HCT116 (cell line): ENCODE results near the gene FCHSD2. TPM values are rescaled to one million over a fixed set of nuclear protein-coding genes. Genes with fewer than 3 reads are reported as not detected.
"Not testable (repeated sequence)": the region's sequence is repeated elsewhere in the genome, so short reads cannot be mapped to it uniquely, and the experiment has no call there.

Source experiments
- ATAC-seq: fragments of 200-7000 bp; cut with Tn5 transposase; 2 replicates; pipeline ENCODE4 v1.9.1; 2020; ENCODE audit warnings: mild to moderate bottlenecking, moderate library complexity
- BruUV-seq: library from RNA; stranded (reverse); fragments of 400-500 nt; replicated peaks from 2 replicates; lab custom pipeline; 2021; lab: Mats Ljungman, UMichigan
- CTCF ChIA-PET: fragments of 300-600 bp; sonication (Branson Sonifier 250); formaldehyde crosslinking; loops from one replicate; lab custom pipeline; 2021; ENCODE audit warnings: antibody characterized with exemption; lab: Charles Lee
- POLR2A ChIA-PET: fragments of 300-600, 350-600 bp; sonication (Branson Sonifier 250); formaldehyde crosslinking; loops from one replicate; lab custom pipeline; 2021; ENCODE audit warnings: antibody characterized with exemption; lab: Charles Lee
- RAD21 ChIA-PET, 2 experiments: fragments of 300-600 bp; sonication (Branson Sonifier 250); formaldehyde crosslinking; loops; one replicate each; lab custom pipeline; 2023; ENCODE audit warnings: low total read pairs in 2 of 2; ENCODE audit not compliant: uncharacterized antibody in 2 of 2, unreplicated experiment in 2 of 2, low non-redundant PET in 1 of 2; lab: Charles Lee
- DNase-seq: peaks from one replicate; pipeline ENCODE4 v3.0.0-alpha.2; 2010; ENCODE audit warnings: low read depth, low spot score
- H2AFZ ChIP-seq: fragments of 200-600 bp; shearing (Covaris generic), sonication (generic); 2 replicates; pipeline ENCODE4 v1.6.1; 2017; ENCODE audit warnings: low read depth, mixed run types, mixed read lengths, antibody characterized with exemption, low read length; ENCODE audit not compliant: poor library complexity, severe bottlenecking
- H3K27ac ChIP-seq: 2 replicates; pipeline ENCODE4 v1.5.1; 2012; ENCODE audit warnings: low read depth, low read length
- H3K27me3 ChIP-seq: fragments of 200-600 bp; sonication (generic); 2 replicates; pipeline ENCODE4 v1.6.1; 2016; ENCODE audit warnings: mixed run types, low read length, mixed read lengths; ENCODE audit not compliant: insufficient read depth
- H3K36me3 ChIP-seq, 2 experiments: fragments of 200-500 bp in 1 of 2; fragments of 200-600 bp in 1 of 2; sonication (Bioruptor generic) in 1 of 2; sonication (generic) in 1 of 2; 2 replicates each; pipeline versions ENCODE4 v1.5.1 to v1.6.1; 2014 to 2016; ENCODE audit warnings: low read length in 2 of 2, inconsistent platforms in 1 of 2, mixed read lengths in 1 of 2, mixed run types in 1 of 2; ENCODE audit not compliant: insufficient read depth in 2 of 2, control insufficient read depth in 1 of 2
- H3K4me1 ChIP-seq, 2 experiments: fragments of 200-600 bp in 1 of 2; sonication (generic) in 1 of 2; 2 replicates each; pipeline versions ENCODE4 v1.5.1 to v1.6.1; 2012 to 2017; ENCODE audit warnings: low read length in 2 of 2, inconsistent platforms in 1 of 2, mild to moderate bottlenecking in 1 of 2, mixed read lengths in 1 of 2, mixed run types in 1 of 2, moderate library complexity in 1 of 2; ENCODE audit not compliant: insufficient read depth in 2 of 2, control insufficient read depth in 1 of 2
- H3K4me2 ChIP-seq: fragments of 200-600 bp; sonication (generic); 2 replicates; pipeline ENCODE4 v1.6.1; 2017; ENCODE audit warnings: mixed run types, low read length, mixed read lengths
- H3K4me3 ChIP-seq, 2 experiments: fragments of 200-600 bp in 1 of 2; sonication (generic) in 1 of 2; replicated peaks in 1 of 2; 2 replicates each; pipeline ENCODE4 v1.5.1; 2011 to 2016; ENCODE audit warnings: low read length in 2 of 2, control low read depth in 1 of 2, low read depth in 1 of 2, mild to moderate bottlenecking in 1 of 2, mixed read lengths in 1 of 2, mixed run types in 1 of 2
- H3K79me2 ChIP-seq: fragments of 200-600 bp; sonication (generic); 2 replicates; pipeline ENCODE4 v1.6.1; 2017; ENCODE audit warnings: mild to moderate bottlenecking, mixed run types, low read length, moderate library complexity, mixed read lengths; ENCODE audit not compliant: insufficient read depth
- H3K9ac ChIP-seq: fragments of 200-600 bp; sonication (generic); 2 replicates; pipeline ENCODE4 v1.6.1; 2016; ENCODE audit warnings: low read length, mixed read lengths
- H3K9me2 ChIP-seq: fragments of 200-600 bp; sonication (generic), shearing (Covaris generic); 2 replicates; pipeline ENCODE4 v1.6.1; 2017; ENCODE audit warnings: mixed run types, mild to moderate bottlenecking, moderate library complexity; ENCODE audit not compliant: insufficient read depth
- H3K9me3 ChIP-seq, 2 experiments: fragments of 200-500 bp in 1 of 2; fragments of 200-600 bp in 1 of 2; sonication (Bioruptor generic) in 1 of 2; sonication (generic) in 1 of 2; 2 replicates each; pipeline ENCODE4 v1.6.1; 2014 to 2017; ENCODE audit warnings: low read length in 2 of 2, mixed read lengths in 2 of 2, inconsistent platforms in 1 of 2, low read depth in 1 of 2, mild to moderate bottlenecking in 1 of 2, mixed run types in 1 of 2, moderate library complexity in 1 of 2; ENCODE audit not compliant: control insufficient read depth in 1 of 2, insufficient read depth in 1 of 2
- H4K20me1 ChIP-seq: fragments of 200-600 bp; sonication (generic), shearing (Covaris generic); 2 replicates; pipeline ENCODE4 v1.6.1; 2017; ENCODE audit warnings: mixed run types, mild to moderate bottlenecking, moderate library complexity; ENCODE audit not compliant: insufficient read depth
- CBX3 ChIP-seq: IDR thresholded peaks from 2 replicates; pipeline ENCODE4 v1.6.1; 2012; ENCODE audit warnings: low read depth
- CEBPB ChIP-seq: IDR thresholded peaks from 2 replicates; pipeline ENCODE4 v1.6.1; 2012; ENCODE audit warnings: low read depth
- CTCF ChIP-seq, 3 experiments: fragments of 200-600 bp in 1 of 3; sonication (generic) in 1 of 3; IDR thresholded peaks in 2 of 3; conservative IDR thresholded peaks in 1 of 3; 2 replicates each; pipeline ENCODE4 v1.5.1; 2012 to 2017; ENCODE audit warnings: low read depth in 2 of 3, low read length in 2 of 3, antibody characterized with exemption in 1 of 3, borderline replicate concordance in 1 of 3, control low read depth in 1 of 3, mild to moderate bottlenecking in 1 of 3, mixed read lengths in 1 of 3, mixed run types in 1 of 3, moderate library complexity in 1 of 3; ENCODE audit not compliant: insufficient read depth in 1 of 3
- EGR1 ChIP-seq: IDR thresholded peaks from 2 replicates; pipeline ENCODE4 v1.6.1; 2012; ENCODE audit warnings: low read depth
- EZH2 ChIP-seq: fragments of 200-600 bp; sonication (generic); IDR thresholded peaks from 2 replicates; pipeline ENCODE4 v1.6.1; 2017; ENCODE audit warnings: antibody characterized with exemption, mixed run types
- EZH2phosphoT487 ChIP-seq: fragments of 200-600 bp; IDR thresholded peaks from 2 replicates; pipeline ENCODE4 v1.6.1; 2018; ENCODE audit warnings: antibody characterized with exemption, borderline replicate concordance
- JUND ChIP-seq: IDR thresholded peaks from 2 replicates; pipeline ENCODE4 v1.6.1; 2012
- MAX ChIP-seq: IDR thresholded peaks from 2 replicates; pipeline ENCODE4 v1.6.1; 2012
- POLR2A ChIP-seq: IDR thresholded peaks from 2 replicates; pipeline ENCODE4 v1.7.0; 2011; ENCODE audit warnings: borderline replicate concordance; ENCODE audit not compliant: insufficient read depth, insufficient read length; ENCODE audit errors: extremely low read depth
- RAD21 ChIP-seq: IDR thresholded peaks from 2 replicates; pipeline ENCODE4 v1.6.1; 2012; ENCODE audit warnings: low read depth, mild to moderate bottlenecking
- SIN3A ChIP-seq: IDR thresholded peaks from 2 replicates; pipeline ENCODE4 v1.6.1; 2012; ENCODE audit warnings: low read depth
- SP1 ChIP-seq: IDR thresholded peaks from 2 replicates; pipeline ENCODE4 v1.6.1; 2012; ENCODE audit warnings: low read depth
- SRF ChIP-seq: IDR thresholded peaks from 2 replicates; pipeline ENCODE4 v1.6.1; 2012; ENCODE audit warnings: low read depth
- TCF7L2 ChIP-seq: IDR thresholded peaks from 2 replicates; pipeline ENCODE4 v1.7.0; 2011; ENCODE audit warnings: borderline replicate concordance, inconsistent platforms; ENCODE audit not compliant: insufficient read depth, insufficient read length; ENCODE audit errors: extremely low read depth
- YY1 ChIP-seq: IDR thresholded peaks from 2 replicates; pipeline ENCODE4 v1.6.1; 2011; ENCODE audit warnings: low read length, low read depth, moderate library complexity, mild to moderate bottlenecking; ENCODE audit not compliant: insufficient replicate concordance; ENCODE audit errors: extremely low read depth
- ZBTB33 ChIP-seq: IDR thresholded peaks from 2 replicates; pipeline ENCODE4 v1.6.1; 2011; ENCODE audit warnings: mild to moderate bottlenecking, low read length, moderate library complexity; ENCODE audit not compliant: insufficient replicate concordance; ENCODE audit errors: extremely low read depth
- ZFX ChIP-seq: fragments of 450-650 bp; IDR thresholded peaks from 2 replicates; pipeline ENCODE4 v1.6.1; 2017
- intact Hi-C: fragments of 100-400 bp; cut with micrococcal nuclease; formaldehyde crosslinking; loops from 2 replicates; pipeline ENCODE4 v1.10.0; 2022
- total RNA-seq: library from RNA; stranded (reverse); gene quantifications from one replicate; pipeline ENCODE4 v1.2.1, GENCODE V29; 2021; ENCODE audit not compliant: unreplicated experiment
- TF ChIP-seq, protein P1 (sequence below): IDR thresholded peaks from 2 replicates; pipeline ENCODE4 v1.6.1; 2012

Gene FCHSD2
- total RNA-seq, 1 experiment from 2014 or later, result 15.0 TPM

GRCh38 chr11:72806378-72806777 lies 335.7 kb downstream of the FCHSD2 start:
- H3K27ac ChIP-seq, H4K20me1 ChIP-seq, BruUV-seq, H3K9me2 ChIP-seq, ATAC-seq, H3K4me2 ChIP-seq, POLR2A ChIA-PET, H3K79me2 ChIP-seq, H3K27me3 ChIP-seq, H3K9ac ChIP-seq, H2AFZ ChIP-seq, H3K9me3 ChIP-seq, H3K4me1 ChIP-seq, CTCF ChIA-PET, H3K4me3 ChIP-seq, H3K36me3 ChIP-seq, DNase-seq, intact Hi-C loops, RAD21 ChIA-PET: not testable (repeated sequence)

GRCh38 chr11:72805216-72805615 lies 336.9 kb downstream of the FCHSD2 start:
- Histone ChIP-seq H3K4me1 (no peaks in the 10 kb centered on the region), H3K27ac (no peak overlapping the region), H3K4me3 (no peak overlapping the region), H2AFZ (no peak overlapping the region), H3K36me3 (peaks cover 0 to 5% of the 10 kb centered on the region in 2 experiments; a peak in 1 of 4 replicates), H3K79me2 (peaks cover under 1% of the 10 kb centered on the region; the same call in 1 of the 2 replicates), H4K20me1 (no peaks in the 10 kb centered on the region), H3K9ac (no peak overlapping the region), H3K27me3 (no peaks in the 10 kb centered on the region), H3K9me3 (no peaks in the 10 kb centered on the region), H3K4me2 (no peak overlapping the region), H3K9me2 (no peaks in the 10 kb centered on the region)
- no peak for DNase-seq
- BruUV-seq, result no TSS peak
- no peak for ATAC-seq
- ChIA-PET POLR2A (no interaction called here), CTCF (no interaction called here), RAD21 (no interaction called here)
- intact Hi-C loops, result no loop called here
- TF ChIP-seq ZBTB33 (no peak), SRF (no peak), EZH2phosphoT487 (no peak), RAD21 (no peak), CTCF (IDR thresholded peaks at IDR 0.05 in 2 of 3, conservative IDR thresholded peaks at IDR 0.05 in 1 of 3; ENCODE audit: borderline replicate concordance in 1 of 3, insufficient read depth in 1 of 3, low read depth in 2 of 3, low read length in 2 of 3) (no peak), TCF7L2 (no peak), JUND (no peak), MAX (no peak), SIN3A (no peak), SP1 (no peak), EGR1 (no peak), CEBPB (no peak), ZFX (no peak), CBX3 (no peak), POLR2A (no peak), EZH2 (no peak), YY1 (no peak)
- TF ChIP-seq, protein P1, sequence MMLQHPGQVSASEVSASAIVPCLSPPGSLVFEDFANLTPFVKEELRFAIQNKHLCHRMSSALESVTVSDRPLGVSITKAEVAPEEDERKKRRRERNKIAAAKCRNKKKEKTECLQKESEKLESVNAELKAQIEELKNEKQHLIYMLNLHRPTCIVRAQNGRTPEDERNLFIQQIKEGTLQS, result no peak
